ENCODE data around the gene ATP6V1C2. TPM values are rescaled to one million over a fixed set of nuclear protein-coding genes. Genes with fewer than 3 reads are reported as not detected.

The ATP6V1C2 gene
- total and polyA plus RNA-seq, 2 donors (not counting 3 experiments of a cell fraction or from before 2014, with no cell fraction given): 0.03 to 0.13 TPM

- Histone ChIP-seq H3K27ac (ENCODE audit: insufficient read depth, low read depth, low read length) (no peak overlapping the region), H3K4me3 (replicated peaks in 1 of 3; ENCODE audit: insufficient read depth in 1 of 3, low read depth in 1 of 3, low read length in 3 of 3) (no peak overlapping the region), H3K27me3 (ENCODE audit: control insufficient read depth in 2 of 2, insufficient read depth in 2 of 2, low read length in 2 of 2) (no peaks in the 10 kb centered on the region), H3K36me3 (ENCODE audit: control insufficient read depth in 2 of 2, extremely low read depth in 1 of 2, insufficient read depth in 2 of 2, low read length in 2 of 2) (peaks cover 14 to 29% of the 10 kb centered on the region in 2 experiments), H3K4me1 (ENCODE audit: control insufficient read depth, extremely low read depth, insufficient read depth, low read length) (peaks cover 4% of the 10 kb centered on the region), H2AFZ (ENCODE audit: low read depth, low read length) (no peak overlapping the region), H4K20me1 (replicated peaks; ENCODE audit: control insufficient read depth, extremely low read depth, insufficient read depth, low read length) (no peaks in the 10 kb centered on the region), H3K9me3 (replicated peaks; ENCODE audit: control insufficient read depth, insufficient read depth, low read length) (no peaks in the 10 kb centered on the region), H3K4me2 (ENCODE audit: insufficient read depth, low read length) (no peak overlapping the region), H3K79me2 (ENCODE audit: control insufficient read depth, insufficient read depth, low read length) (peaks cover 2% of the 10 kb centered on the region), H3K9ac (replicated peaks; ENCODE audit: extremely low read depth, insufficient read depth, low read length) (no peak overlapping the region), H3K9me1 (replicated peaks; ENCODE audit: control insufficient read depth, extremely low read depth, insufficient read depth, low read length) (no peaks in the 10 kb centered on the region)
- POLR2A ChIA-PET: no interaction called here
- DNase-seq (ENCODE audit: low read depth, low spot score) (no peak), FAIRE-seq (no peak)
- TF ChIP-seq POLR2A (IDR thresholded peaks at IDR 0.05; ENCODE audit: low read depth, low read length) (no peak), POLR2AphosphoS5 (IDR thresholded peaks at IDR 0.05; ENCODE audit: insufficient read depth, low read depth, low read length) (no peak), MYC (IDR thresholded peaks at IDR 0.05; ENCODE audit: low read depth, low read length) (no peak), JUN (IDR thresholded peaks at IDR 0.05; ENCODE audit: borderline replicate concordance, insufficient read depth, insufficient read length, low read depth) (no peak), MAX (IDR thresholded peaks at IDR 0.05; ENCODE audit: insufficient read depth, insufficient read length) (no peak), FOS (IDR thresholded peaks at IDR 0.05; ENCODE audit: borderline replicate concordance, insufficient read depth, low read length) (no peak)
- TF ChIP-seq, protein P1, sequence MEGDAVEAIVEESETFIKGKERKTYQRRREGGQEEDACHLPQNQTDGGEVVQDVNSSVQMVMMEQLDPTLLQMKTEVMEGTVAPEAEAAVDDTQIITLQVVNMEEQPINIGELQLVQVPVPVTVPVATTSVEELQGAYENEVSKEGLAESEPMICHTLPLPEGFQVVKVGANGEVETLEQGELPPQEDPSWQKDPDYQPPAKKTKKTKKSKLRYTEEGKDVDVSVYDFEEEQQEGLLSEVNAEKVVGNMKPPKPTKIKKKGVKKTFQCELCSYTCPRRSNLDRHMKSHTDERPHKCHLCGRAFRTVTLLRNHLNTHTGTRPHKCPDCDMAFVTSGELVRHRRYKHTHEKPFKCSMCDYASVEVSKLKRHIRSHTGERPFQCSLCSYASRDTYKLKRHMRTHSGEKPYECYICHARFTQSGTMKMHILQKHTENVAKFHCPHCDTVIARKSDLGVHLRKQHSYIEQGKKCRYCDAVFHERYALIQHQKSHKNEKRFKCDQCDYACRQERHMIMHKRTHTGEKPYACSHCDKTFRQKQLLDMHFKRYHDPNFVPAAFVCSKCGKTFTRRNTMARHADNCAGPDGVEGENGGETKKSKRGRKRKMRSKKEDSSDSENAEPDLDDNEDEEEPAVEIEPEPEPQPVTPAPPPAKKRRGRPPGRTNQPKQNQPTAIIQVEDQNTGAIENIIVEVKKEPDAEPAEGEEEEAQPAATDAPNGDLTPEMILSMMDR (IDR thresholded peaks at IDR 0.05; ENCODE audit: extremely low read depth in 1 of 2, insufficient read depth in 1 of 2, low read depth in 1 of 2, low read length in 2 of 2): no peak
- CTCF ChIA-PET: no interaction called here
- BruUV-seq (replicated peaks): no TSS peak
- dilution Hi-C loops (cut with MboI; ENCODE audit: extremely low pct_ligation_motif_present, low sequenced_read_pairs): no loop called here
- intact Hi-C loops (cut with micrococcal nuclease): no loop called here
Observed at GRCh38 chr2:10778724-10779115, 57.3 kb downstream of the ATP6V1C2 start.

Measured in endothelial cell of umbilical vein (primary cell).